Keratinocyte (primary cell): ENCODE results near the gene DTD1. TPM values are rescaled to one million over a fixed set of nuclear protein-coding genes. Genes with fewer than 3 reads are reported as not detected.

ENCODE experiments used
- DNase-seq: peaks from one replicate; pipeline ENCODE4 v3.0.0-alpha.2; 2011; ENCODE audit warnings: low read depth, missing footprints, low spot score
- FAIRE-seq: peaks from 2 replicates; lab custom pipeline; 2011; peaks lifted over from hg19 to GRCh38; lab: Jason Lieb, UNC
- H2AFZ ChIP-seq: 2 replicates; pipeline ENCODE4 v1.6.0; 2012; ENCODE audit warnings: low read length, control low read depth, inconsistent platforms; ENCODE audit not compliant: control insufficient read depth
- H3K27ac ChIP-seq: 2 replicates; pipeline ENCODE4 v1.5.1; 2011; ENCODE audit warnings: low read length; ENCODE audit not compliant: control insufficient read depth, insufficient read depth
- H3K27me3 ChIP-seq: 3 replicates; pipeline ENCODE4 v1.6.0; 2011; ENCODE audit warnings: low read length; ENCODE audit not compliant: control insufficient read depth, insufficient read depth; ENCODE audit errors: extremely low read depth
- H3K36me3 ChIP-seq, 2 experiments: 2 replicates in 1 of 2; 3 replicates in 1 of 2; pipeline ENCODE4 v1.5.1; 2011; ENCODE audit warnings: low read length in 2 of 2, mild to moderate bottlenecking in 1 of 2; ENCODE audit not compliant: control insufficient read depth in 2 of 2, insufficient read depth in 2 of 2; ENCODE audit errors: extremely low read depth in 1 of 2
- H3K4me1 ChIP-seq: 3 replicates; pipeline ENCODE4 v1.5.1; 2011; ENCODE audit warnings: low read length; ENCODE audit not compliant: control insufficient read depth, insufficient read depth; ENCODE audit errors: extremely low read depth
- H3K4me2 ChIP-seq: 3 replicates; pipeline ENCODE4 v1.6.0; 2011; ENCODE audit warnings: low read depth, low read length; ENCODE audit not compliant: control insufficient read depth, insufficient read depth; ENCODE audit errors: extremely low read depth
- H3K4me3 ChIP-seq, 3 experiments: fragments of 200-600 bp in 1 of 3; sonication (generic) in 1 of 3; 2 replicates in 2 of 3; 3 replicates in 1 of 3; pipeline ENCODE4 v1.5.1; 2011 to 2016; ENCODE audit warnings: low read length in 3 of 3, mild to moderate bottlenecking in 3 of 3, control low read depth in 2 of 3, inconsistent platforms in 1 of 3, low read depth in 1 of 3, mixed read lengths in 1 of 3, mixed run types in 1 of 3, moderate library complexity in 1 of 3; ENCODE audit not compliant: control insufficient read depth in 2 of 3, insufficient read depth in 2 of 3; ENCODE audit errors: extremely low read depth in 1 of 3
- H3K79me2 ChIP-seq: 2 replicates; pipeline ENCODE4 v1.6.0; 2012; ENCODE audit warnings: low read length; ENCODE audit not compliant: control insufficient read depth, insufficient read depth
- H3K9ac ChIP-seq: 3 replicates; pipeline ENCODE4 v1.6.0; 2011; ENCODE audit warnings: low read length; ENCODE audit not compliant: control insufficient read depth, insufficient read depth; ENCODE audit errors: extremely low read depth
- H3K9me1 ChIP-seq: 3 replicates; pipeline ENCODE4 v1.6.0; 2011; ENCODE audit warnings: low read length; ENCODE audit not compliant: control insufficient read depth, insufficient read depth; ENCODE audit errors: extremely low read depth
- H3K9me3 ChIP-seq: 2 replicates; pipeline ENCODE4 v1.5.1; 2012; ENCODE audit warnings: low read depth, low read length; ENCODE audit not compliant: control insufficient read depth
- H4K20me1 ChIP-seq: 3 replicates; pipeline ENCODE4 v1.6.0; 2011; ENCODE audit warnings: low read length; ENCODE audit not compliant: control insufficient read depth, insufficient read depth; ENCODE audit errors: extremely low read depth
- CTCF ChIP-seq, 3 experiments: IDR thresholded peaks in 1 of 3; conservative IDR thresholded peaks in 1 of 3; optimal IDR thresholded peaks in 1 of 3; 2 replicates in 2 of 3; 3 replicates in 1 of 3; pipeline versions ENCODE3 to v1.5.1; 2011; ENCODE audit warnings: low read length in 3 of 3, mild to moderate bottlenecking in 3 of 3, moderate library complexity in 2 of 3, control low read depth in 1 of 3, inconsistent platforms in 1 of 3; ENCODE audit not compliant: insufficient read depth in 2 of 3; ENCODE audit errors: extremely low read depth in 1 of 3
- EZH2 ChIP-seq: IDR thresholded peaks from one replicate; pipeline ENCODE4 v1.6.1; 2012; ENCODE audit warnings: inconsistent platforms, mild to moderate bottlenecking, low read length, moderate library complexity
- dilution Hi-C: fragments of 300-500 bp; cut with MboI; formaldehyde crosslinking; loops from one replicate; pipeline ENCODE4 v1.7.0; 2020; ENCODE audit warnings: low sequenced_read_pairs; ENCODE audit not compliant: extremely low pct_ligation_motif_present
- polyA plus RNA-seq, 5 experiments: library from polyadenylated mRNA; depleted of rRNA in 3 of 5; stranded (reverse) in 3 of 5; stranded (forward) in 1 of 5; unstranded in 1 of 5; fragments of >200 nt; gene quantifications; 1 replicate in 1 of 5; 2 replicates in 3 of 5; 3 replicates in 1 of 5; pipeline versions ENCODE4 v1.2.1 to v1.2.3, GENCODE V29; 2011 to 2012; ENCODE audit warnings: missing spikeins in 2 of 5, low read depth in 1 of 5, low replicate concordance in 1 of 5

Gene DTD1
- polyA plus RNA-seq, 1 donor (not counting 4 experiments of a cell fraction or from before 2014, with no cell fraction given) = 68.3 TPM

GRCh38 chr20:18657575-18657974 is 69.7 kb downstream of the DTD1 start:
- Histone ChIP-seq H3K9me1 (no peaks in the 10 kb centered on the region), H3K27ac (no peak overlapping the region), H3K4me1 (no peaks in the 10 kb centered on the region), H3K27me3 (no peaks in the 10 kb centered on the region), H3K36me3 (peaks cover 0 to 3% of the 10 kb centered on the region in 2 experiments), H3K79me2 (no peaks in the 10 kb centered on the region), H3K4me2 (no peak overlapping the region), H4K20me1 (no peaks in the 10 kb centered on the region), H3K9ac (no peak overlapping the region), H3K9me3 (no peaks in the 10 kb centered on the region), H2AFZ (no peak overlapping the region), H3K4me3 (no peak overlapping the region)
- DNase-seq = no peak
- FAIRE-seq = no peak
- no peak for TF ChIP-seq CTCF (optimal IDR thresholded peaks at IDR 0.05 in 1 of 3, IDR thresholded peaks at IDR 0.05 in 1 of 3, conservative IDR thresholded peaks at IDR 0.05 in 1 of 3; ENCODE audit: extremely low read depth in 1 of 3, insufficient read depth in 2 of 3, low read length in 3 of 3)
- no peak for TF ChIP-seq EZH2
- dilution Hi-C loops = no loop called here

- Histone ChIP-seq H3K4me2 (no peak overlapping the region), H4K20me1 (no peaks in the 10 kb centered on the region), H2AFZ (no peak overlapping the region), H3K9me1 (no peaks in the 10 kb centered on the region), H3K4me1 (no peaks in the 10 kb centered on the region), H3K9ac (no peak overlapping the region), H3K4me3 (no peak overlapping the region), H3K36me3 (peaks cover 0 to 3% of the 10 kb centered on the region in 2 experiments), H3K27me3 (no peaks in the 10 kb centered on the region), H3K27ac (no peak overlapping the region), H3K79me2 (no peaks in the 10 kb centered on the region), H3K9me3 (no peaks in the 10 kb centered on the region)
- dilution Hi-C loops = no loop called here
- DNase-seq (no peak), FAIRE-seq (no peak)
- no peak for TF ChIP-seq EZH2
These were observed 74.6 kb downstream of the DTD1 start for GRCh38 chr20:18662279-18663040.
